Heart left ventricle (tissue), 13 donors: Measurements from ENCODE around the gene SRRD.

Experiments
- POLR2A ChIP-seq, 2 donors: fragments of 450-650 bp; IDR thresholded peaks; one replicate each; pipeline ENCODE4 v1.6.1; 2017; ENCODE audit warnings: antibody characterized with exemption in 2 of 2, mild to moderate bottlenecking in 2 of 2, moderate library complexity in 2 of 2
- TF ChIP-seq, protein P1 (sequence below), 12 donors: fragments of 200-600 bp; sonication (generic) in 4 of 12; IDR thresholded peaks; one replicate each; pipeline versions ENCODE4 v1.5.0 to v1.8.0; 2018 to 2022; ENCODE audit warnings: antibody characterized with exemption in 12 of 12, mild to moderate bottlenecking in 5 of 12
- donor health status: ischemic (EF 13 %, LVEDD 7.1; RV severe dilation, severe dysfunction).
- donor health status: DM: no; HTN: yes; CAD: no.
- donor health status: DM: no; HTN: no; CAD: no.
- donor health status: ischemic (EF 25% LVEDD 6.9; RV normal size, moderate dysfunction).
- donor health status: ischemic (EF 25% LVEDD 5.7; RV mildly dilated, moderate dysfunction).
- donor health status: ischemic (EF 35%, LVEDD 5.7; RV mildly dilated, moderate dysfunction).
- donor health status: nonischemic (EF 11% LVEDD 7.7; RV severe dilation, severe dysfunction).
- donor health status: DM: yes; HTN: yes; CAD: no.
- donor health status: PGD.
- donor health status: ischemic (EF 29% LVEDD 5.4; RV normal size, mild dysfunction).
- donor health status: nonischemic (EF 23%, LVEDD 6.1; RV moderate dilation, normal function).

- TF ChIP-seq, protein P1, sequence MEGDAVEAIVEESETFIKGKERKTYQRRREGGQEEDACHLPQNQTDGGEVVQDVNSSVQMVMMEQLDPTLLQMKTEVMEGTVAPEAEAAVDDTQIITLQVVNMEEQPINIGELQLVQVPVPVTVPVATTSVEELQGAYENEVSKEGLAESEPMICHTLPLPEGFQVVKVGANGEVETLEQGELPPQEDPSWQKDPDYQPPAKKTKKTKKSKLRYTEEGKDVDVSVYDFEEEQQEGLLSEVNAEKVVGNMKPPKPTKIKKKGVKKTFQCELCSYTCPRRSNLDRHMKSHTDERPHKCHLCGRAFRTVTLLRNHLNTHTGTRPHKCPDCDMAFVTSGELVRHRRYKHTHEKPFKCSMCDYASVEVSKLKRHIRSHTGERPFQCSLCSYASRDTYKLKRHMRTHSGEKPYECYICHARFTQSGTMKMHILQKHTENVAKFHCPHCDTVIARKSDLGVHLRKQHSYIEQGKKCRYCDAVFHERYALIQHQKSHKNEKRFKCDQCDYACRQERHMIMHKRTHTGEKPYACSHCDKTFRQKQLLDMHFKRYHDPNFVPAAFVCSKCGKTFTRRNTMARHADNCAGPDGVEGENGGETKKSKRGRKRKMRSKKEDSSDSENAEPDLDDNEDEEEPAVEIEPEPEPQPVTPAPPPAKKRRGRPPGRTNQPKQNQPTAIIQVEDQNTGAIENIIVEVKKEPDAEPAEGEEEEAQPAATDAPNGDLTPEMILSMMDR (IDR thresholded peaks at IDR 0.05), result no peak
- TF ChIP-seq POLR2A (IDR thresholded peaks at IDR 0.05), result no peak
Measured at GRCh38 chr22:26463688-26464087, 20.0 kb upstream of the SRRD start.
